Cerebellar nuclear complex (tissue), 1 donor: ENCODE data around the gene BOD1.
"Not testable (repeated sequence)": the region's sequence is repeated elsewhere in the genome, so short reads cannot be mapped to it uniquely, and the experiment has no call there.

Experiments used
- DNase-seq, 2 experiments: peaks; one replicate each; lab custom pipeline; 2025; lab: John Stamatoyannopoulos, UW

The BOD1 gene

GRCh38 chr5:173615884-173616576, 420 bp downstream of the BOD1 start:
- peak in 1 of 2 experiments; percentile 55 for DNase-seq

DNA sequence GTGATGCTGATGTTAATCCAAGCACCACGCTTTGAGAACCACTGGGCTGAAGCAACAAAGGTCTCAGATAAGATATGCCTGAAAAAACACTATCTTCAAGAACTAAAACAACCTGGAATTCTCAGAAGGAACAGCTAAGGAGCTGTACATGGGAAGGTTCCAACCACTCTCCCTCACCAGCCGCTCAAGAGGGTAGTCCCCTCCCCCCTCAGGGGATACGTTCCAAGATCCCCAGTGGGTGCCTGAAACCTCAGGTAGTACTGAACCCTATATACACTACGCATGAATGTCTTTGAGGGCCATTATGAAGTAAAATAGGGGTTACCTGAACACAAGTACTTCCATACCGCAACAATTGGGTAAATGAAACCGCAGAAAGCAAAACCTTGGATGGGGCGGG, 1.9 kb downstream of the BOD1 start:
- no peak for DNase-seq

- DNase-seq: no peak
Measured at GRCh38 chr5:173613433-173614159, 2.9 kb downstream of the BOD1 start.

DNA sequence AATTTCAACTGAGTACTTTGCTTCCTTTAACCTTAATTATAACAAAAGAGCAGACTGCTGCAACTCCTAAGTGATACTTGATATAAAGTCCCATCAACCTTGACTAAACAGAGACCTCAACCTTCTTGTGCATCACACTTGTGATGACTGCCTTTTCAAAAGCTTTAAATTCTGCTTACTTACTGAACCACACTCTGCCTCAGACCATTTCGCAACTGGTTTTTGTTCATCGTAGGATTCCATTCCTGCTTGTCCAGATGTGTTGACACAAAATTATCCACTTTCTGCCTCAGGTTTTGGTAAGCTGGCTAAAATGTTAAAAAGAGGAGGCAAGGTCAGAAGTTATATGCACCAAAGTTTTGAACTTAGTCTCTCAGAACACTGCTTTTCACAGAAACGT, 3.5 kb downstream of the BOD1 start:
- DNase-seq: no peak

GRCh38 chr5:173611706-173612105, 4.7 kb downstream of the BOD1 start:
- DNase-seq: no peak

- DNase-seq: no peak
Measured at GRCh38 chr5:173604141-173604540, 12.3 kb downstream of the BOD1 start.

DNA sequence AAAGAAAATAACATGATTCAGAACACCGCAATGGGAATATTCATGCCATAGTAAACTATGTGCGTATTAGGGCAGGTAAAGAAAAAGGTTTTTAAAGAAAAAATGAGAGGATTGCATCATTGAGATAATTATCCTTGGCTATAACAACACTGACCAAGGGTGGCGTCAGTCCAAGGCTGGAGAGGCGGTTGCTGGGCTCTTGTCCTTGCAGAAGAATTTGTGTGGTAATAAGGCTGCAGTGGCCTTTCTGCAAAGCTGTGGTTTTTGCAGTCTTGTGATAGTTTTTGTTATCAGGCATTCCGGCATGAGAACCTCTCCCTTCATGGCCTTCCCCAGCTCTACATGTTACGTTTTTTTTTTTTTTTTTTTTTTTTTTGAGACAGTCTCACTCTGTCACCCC, 14.0 kb downstream of the BOD1 start:
- DNase-seq: no peak

GRCh38 chr5:173598686-173599085, 17.8 kb downstream of the BOD1 start:
- no peak for DNase-seq

GRCh38 chr5:173597304-173597703, 19.1 kb downstream of the BOD1 start:
- DNase-seq: no peak

DNA sequence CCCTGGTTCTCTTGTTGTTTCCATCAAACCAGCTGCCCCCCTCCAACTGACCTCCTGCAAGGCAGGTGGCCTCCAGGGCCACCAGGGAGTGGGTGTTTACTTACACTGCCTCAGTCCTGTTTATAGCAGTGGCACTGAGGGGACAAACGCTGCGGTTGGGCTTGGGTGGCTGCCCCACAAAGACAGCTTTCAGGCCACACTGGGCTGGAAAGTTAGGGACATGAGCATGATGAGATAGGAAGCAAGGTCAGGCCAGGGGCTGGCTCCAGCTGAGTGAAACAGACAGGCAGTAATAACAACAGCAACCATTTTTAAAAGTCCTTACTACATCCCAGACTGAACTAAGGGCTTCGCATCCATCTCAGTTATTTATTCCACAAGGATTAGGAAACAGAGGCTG, 20.6 kb downstream of the BOD1 start:
- no peak for DNase-seq

- DNase-seq: no peak
Measured at GRCh38 chr5:173594061-173594460, 22.4 kb downstream of the BOD1 start.

GRCh38 chr5:173592050-173592669, 24.3 kb downstream of the BOD1 start:
- DNase-seq: no peak

DNA sequence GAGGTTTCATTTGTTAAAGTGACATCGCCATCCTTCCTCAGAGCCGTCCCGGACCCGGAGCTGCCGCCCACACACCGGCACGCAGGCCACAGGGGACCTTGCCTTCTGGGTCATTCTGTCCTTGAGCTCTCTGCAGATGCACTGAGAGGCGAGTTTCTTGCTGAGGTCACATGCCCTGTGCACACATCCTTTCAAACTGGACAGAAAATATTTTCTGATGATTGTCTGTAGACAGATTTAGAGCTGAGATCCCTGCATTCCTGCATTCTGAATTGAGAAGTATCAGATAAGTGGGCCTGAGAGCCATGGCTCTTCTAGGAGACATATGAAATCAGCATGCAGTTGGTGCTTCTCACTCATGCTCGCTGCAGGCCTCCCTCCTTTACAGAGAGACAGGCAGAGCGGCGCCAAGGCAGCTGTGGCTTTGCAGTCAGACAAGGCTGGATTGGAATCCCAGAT, 25.4 kb downstream of the BOD1 start:
- no peak for DNase-seq

- no peak for DNase-seq
Measured at GRCh38 chr5:173590436-173591055, 25.9 kb downstream of the BOD1 start.

DNA sequence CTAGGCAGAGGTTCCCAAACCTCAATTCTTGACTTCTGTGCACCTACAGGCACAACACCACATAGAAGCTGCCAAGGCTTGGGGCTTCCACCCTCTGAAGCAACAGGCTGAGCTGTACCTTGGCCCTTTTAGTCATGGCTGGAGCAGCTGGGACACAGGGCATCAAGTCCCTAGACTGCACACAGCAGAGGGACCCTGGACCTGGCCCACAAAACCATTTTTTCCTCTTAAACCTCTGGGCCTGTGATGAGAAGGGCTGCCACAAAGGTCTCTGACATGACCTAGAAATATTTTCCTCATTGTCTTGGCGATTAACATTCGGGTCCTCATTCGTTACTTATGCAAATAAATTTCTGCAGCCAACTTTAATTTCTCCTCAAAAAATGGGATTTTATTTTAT, 30.3 kb downstream of the BOD1 start:
- not testable (repeated sequence) for DNase-seq

DNA sequence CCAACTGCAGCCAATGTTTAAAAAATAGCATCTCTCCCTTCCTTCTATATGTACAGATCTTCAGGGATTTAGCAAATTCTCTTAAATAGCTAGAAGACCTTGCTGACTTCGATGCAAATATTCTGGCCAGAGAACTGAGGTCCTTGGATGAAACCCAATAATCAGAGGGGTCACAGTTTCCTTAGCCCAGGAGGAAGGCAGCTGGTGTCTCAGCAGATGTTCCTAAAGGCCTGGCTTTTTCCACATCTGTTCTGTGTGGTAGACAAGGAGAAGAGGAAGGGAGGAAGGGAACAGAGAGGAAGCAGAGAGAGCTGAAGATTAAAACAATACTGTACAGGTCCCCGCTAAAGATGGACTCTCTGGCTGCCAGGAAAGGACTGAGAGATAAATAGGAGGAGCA, 33.1 kb downstream of the BOD1 start:
- DNase-seq: no peak

DNA sequence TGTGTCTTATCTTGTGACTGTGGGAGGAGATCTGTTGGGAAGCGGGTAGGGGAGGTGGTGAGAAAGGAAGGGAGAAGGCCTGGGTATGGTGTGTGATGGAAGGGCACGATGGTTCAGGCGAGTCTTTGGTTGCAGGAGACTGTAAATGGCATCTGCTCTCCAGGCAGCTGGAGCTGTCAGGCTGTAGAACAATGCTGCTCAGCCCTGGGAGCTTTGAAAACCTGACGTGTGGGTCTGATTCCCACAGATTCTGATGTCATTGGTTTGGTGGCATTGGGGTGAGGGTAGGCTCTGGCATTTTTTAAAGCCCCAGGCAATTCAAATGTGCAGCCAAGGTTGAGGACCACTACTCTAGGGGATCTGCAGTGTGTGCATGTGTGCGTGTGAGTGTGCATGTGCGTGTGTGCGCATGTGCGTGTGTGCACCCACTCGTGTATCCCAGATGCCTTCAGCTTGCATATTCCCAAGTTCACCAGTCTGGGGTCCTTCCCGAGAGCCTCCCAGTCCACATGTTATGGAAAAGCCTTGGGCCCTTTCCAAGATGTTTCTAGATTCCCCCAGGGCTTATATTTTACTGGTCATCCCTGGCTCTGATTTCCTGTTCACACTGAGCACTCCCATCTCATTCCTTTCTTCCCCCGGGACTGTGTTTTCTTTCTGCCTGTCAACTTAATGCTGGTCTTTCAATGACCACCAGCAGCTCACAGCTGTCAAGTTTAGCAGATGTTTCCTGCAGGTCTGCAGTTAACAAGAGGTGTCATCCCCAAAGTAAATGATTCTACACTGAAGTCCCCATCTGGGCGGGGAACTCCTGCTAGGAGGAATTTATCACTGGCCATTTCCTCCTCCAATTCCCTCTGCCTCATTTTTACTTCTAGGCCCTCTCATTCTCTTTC, 34.0 kb downstream of the BOD1 start:
- DNase-seq: no peak

DNA sequence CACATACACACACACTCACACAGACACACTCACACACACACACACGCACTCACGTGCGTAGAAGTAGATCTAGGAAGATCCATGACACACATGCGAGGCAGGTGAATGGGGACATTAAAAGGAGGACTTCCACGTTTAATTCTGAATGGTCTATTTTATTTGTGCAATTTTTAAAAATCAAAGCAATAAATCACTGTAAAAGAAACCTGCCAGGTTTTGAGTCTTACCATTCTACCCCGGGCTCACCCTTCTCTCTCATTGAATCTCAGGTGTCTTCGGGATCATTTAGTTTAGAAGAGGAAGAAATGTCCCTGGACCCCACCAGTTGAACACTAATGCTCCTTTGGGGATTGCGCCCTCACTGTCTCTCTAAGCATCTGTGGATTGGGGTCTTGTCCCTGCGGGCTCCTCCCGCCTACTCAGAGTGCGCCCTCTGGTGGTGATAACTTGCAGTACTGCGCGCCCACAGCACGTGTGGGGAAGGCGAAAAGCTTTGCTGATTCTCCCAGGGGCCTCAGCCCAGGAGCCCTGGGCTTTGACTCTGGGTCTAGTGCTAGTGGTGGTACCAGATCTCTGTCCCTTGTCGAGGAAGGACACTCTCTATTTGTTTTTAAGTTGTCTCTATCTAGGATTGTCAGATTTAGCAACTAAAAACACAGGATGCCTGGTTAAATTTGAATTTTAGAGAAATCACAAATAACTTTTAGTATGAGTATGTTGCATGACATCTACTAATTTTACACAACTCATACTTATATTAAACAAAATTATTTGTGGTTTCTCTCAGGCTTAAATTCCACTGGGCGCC, 34.8 kb downstream of the BOD1 start:
- DNase-seq: no peak

DNA sequence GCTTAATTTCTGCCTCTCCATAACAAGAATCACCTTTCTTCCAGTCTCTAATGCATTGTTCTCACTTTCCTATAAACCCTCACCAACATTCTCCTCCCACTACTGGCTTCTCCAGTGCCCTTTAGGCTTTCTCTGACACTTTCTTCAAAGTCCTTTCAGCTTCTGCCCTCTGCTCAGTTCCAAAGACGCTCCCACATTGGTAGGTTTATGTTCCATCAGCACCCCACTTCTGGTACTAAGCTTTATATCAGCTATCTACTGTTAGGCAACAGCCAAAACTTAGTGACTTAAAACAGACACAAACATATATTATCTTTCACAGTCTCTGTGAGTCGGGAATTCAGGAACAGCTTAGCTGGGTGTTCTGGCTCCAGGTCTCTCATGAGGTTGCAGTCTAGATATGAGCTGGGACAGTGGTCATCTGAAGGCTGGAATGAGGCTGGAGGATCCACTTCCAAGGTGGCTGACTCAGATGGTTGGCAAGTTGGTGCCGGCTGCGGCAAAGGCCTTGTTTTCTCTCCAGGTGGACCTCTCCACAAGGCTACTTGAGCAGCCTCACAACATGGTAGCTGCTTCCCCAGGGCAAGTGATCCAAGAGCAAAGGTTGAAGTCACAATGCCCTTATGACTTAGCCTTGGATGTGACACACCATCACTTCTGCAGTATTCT, 37.4 kb downstream of the BOD1 start:
- no peak for DNase-seq

DNA sequence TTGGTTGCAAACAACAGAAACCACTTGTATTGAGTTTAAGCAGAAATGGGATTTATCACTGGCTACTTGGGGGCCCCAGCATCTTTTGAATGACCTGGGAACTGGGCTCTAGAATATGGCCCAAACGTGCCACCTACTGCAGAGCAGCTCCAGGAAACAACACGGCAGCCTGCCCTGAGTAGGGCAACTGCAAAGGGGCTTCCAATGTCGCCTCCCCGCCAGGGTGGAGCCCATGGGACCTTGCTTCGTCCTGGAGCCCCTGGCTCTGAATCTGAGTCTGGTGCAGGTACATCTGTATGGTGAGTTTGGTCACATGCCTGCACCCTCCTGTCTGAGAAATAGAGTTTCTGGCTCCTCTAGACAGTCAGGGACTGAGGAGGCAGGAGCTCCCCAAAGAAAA, 38.6 kb downstream of the BOD1 start:
- DNase-seq: no peak
